K562 (cell line): Measurements from ENCODE around the gene PATL2. TPM values are rescaled to one million over a fixed set of nuclear protein-coding genes. Genes with fewer than 3 reads are reported as not detected.
A peak's percentile ranks its signal among the peaks of the same experiment; 100 is the strongest.

Source experiments
- CBFB ChIP-seq: sonication (generic); formaldehyde crosslinking; IDR thresholded peaks from 2 replicates; pipeline ENCODE4 v1.4.0; 2020; ENCODE audit warnings: mild to moderate bottlenecking, missing genetic modification reagents
- HCFC1 ChIP-seq: IDR thresholded peaks from 2 replicates; pipeline ENCODE4 v1.6.1; 2012; ENCODE audit warnings: low read depth, low read length, improper control_type of control experiment
- L3MBTL2 ChIP-seq: fragments of 450-650 bp; IDR thresholded peaks from 2 replicates; pipeline ENCODE4 v1.6.1; 2016; ENCODE audit warnings: mild to moderate bottlenecking, moderate library complexity
- LEF1 ChIP-seq: fragments of 450-650 bp; IDR thresholded peaks from 2 replicates; pipeline ENCODE4 v1.6.1; 2016; ENCODE audit warnings: mild to moderate bottlenecking
- MTA3 ChIP-seq: fragments of 450-650 bp; formaldehyde crosslinking; IDR thresholded peaks from 2 replicates; pipeline ENCODE4 v1.6.1; 2017; ENCODE audit warnings: mild to moderate bottlenecking, borderline replicate concordance
- PHB ChIP-seq: fragments of 250-450 bp; sonication (Bioruptor Pico); IDR thresholded peaks from 2 replicates; pipeline ENCODE4 v1.5.0; 2021
- RBM22 ChIP-seq: fragments of 200-400 bp; formaldehyde crosslinking; IDR thresholded peaks from 2 replicates; pipeline ENCODE4 v1.6.1; 2018; ENCODE audit warnings: low read length, low read depth; ENCODE audit not compliant: poor library complexity, severe bottlenecking
- WHSC1 ChIP-seq: IDR thresholded peaks from one replicate; pipeline ENCODE4 v1.6.1; 2012; ENCODE audit warnings: low read length, control low read depth, inconsistent platforms
- ZNF24 ChIP-seq: fragments of 450-650 bp; IDR thresholded peaks from 2 replicates; pipeline ENCODE4 v1.6.1; 2016
- ZNF316 ChIP-seq: fragments of 450-650 bp; IDR thresholded peaks from 2 replicates; pipeline ENCODE4 v1.6.1; 2016
- ZNF347 ChIP-seq: fragments of 450-650 bp; formaldehyde crosslinking; IDR thresholded peaks from 2 replicates; pipeline ENCODE4 v1.4.0; 2020; ENCODE audit warnings: low read depth, mild to moderate bottlenecking, moderate library complexity
- ZNF668 ChIP-seq: fragments of 250-450 bp; sonication (Bioruptor Pico); IDR thresholded peaks from 2 replicates; pipeline ENCODE4 v1.8.0; 2022; ENCODE audit warnings: mild to moderate bottlenecking, inconsistent platforms
- polyA plus RNA-seq, 8 experiments: library from polyadenylated mRNA; depleted of rRNA in 4 of 8; stranded (reverse) in 5 of 8; unstranded in 3 of 8; fragments of >200 nt; fragmentation: Nextera tagmentation in 2 of 8; fragmentation: Illumina TruSeq in 1 of 8; extraction: Ambion mirVana in 2 of 8; extraction: Trizol in 1 of 8; gene quantifications; 2 replicates each; pipeline versions ENCODE4 v1.2.1 to v1.2.3, GENCODE V29; 2011 to 2014; ENCODE audit warnings: inconsistent platforms in 1 of 8, missing spikeins in 1 of 8
- total RNA-seq, 7 experiments: library from RNA; depleted of rRNA in 6 of 7; stranded (reverse); fragments of >200 nt in 6 of 7; fragmentation: Illumina TruSeq in 2 of 7; extraction: Trizol in 2 of 7; gene quantifications; 2 replicates each; pipeline versions ENCODE4 v1.2.1 to v1.2.3, GENCODE V29; 2011 to 2021; ENCODE audit warnings: low replicate concordance in 1 of 7
- TF ChIP-seq, protein P1 (sequence below): fragments of 250-450 bp; sonication (Bioruptor Pico); IDR thresholded peaks from 2 replicates; pipeline ENCODE4 v1.4.0; 2020
- TF ChIP-seq, protein P2 (sequence below): IDR thresholded peaks from 3 replicates; pipeline ENCODE4 v1.6.1; 2011; ENCODE audit warnings: borderline replicate concordance, mild to moderate bottlenecking, moderate library complexity; ENCODE audit not compliant: insufficient read length; ENCODE audit errors: extremely low read depth
- TF ChIP-seq, protein P3 (sequence below), 2 experiments: IDR thresholded peaks in 1 of 2; conservative IDR thresholded peaks in 1 of 2; 2 replicates each; pipeline ENCODE4 v1.6.1; 2016; ENCODE audit warnings: low read depth in 2 of 2, mild to moderate bottlenecking in 1 of 2, missing compliant biosample characterization in 1 of 2, missing genetic modification characterization in 1 of 2, moderate library complexity in 1 of 2

PATL2 gene
- total and polyA plus RNA-seq, 9 of the 15 experiments (the other 6 are each of a cell fraction or from before 2014, with no cell fraction given): 0.42 to 1.1 (median 0.86) TPM

DNA sequence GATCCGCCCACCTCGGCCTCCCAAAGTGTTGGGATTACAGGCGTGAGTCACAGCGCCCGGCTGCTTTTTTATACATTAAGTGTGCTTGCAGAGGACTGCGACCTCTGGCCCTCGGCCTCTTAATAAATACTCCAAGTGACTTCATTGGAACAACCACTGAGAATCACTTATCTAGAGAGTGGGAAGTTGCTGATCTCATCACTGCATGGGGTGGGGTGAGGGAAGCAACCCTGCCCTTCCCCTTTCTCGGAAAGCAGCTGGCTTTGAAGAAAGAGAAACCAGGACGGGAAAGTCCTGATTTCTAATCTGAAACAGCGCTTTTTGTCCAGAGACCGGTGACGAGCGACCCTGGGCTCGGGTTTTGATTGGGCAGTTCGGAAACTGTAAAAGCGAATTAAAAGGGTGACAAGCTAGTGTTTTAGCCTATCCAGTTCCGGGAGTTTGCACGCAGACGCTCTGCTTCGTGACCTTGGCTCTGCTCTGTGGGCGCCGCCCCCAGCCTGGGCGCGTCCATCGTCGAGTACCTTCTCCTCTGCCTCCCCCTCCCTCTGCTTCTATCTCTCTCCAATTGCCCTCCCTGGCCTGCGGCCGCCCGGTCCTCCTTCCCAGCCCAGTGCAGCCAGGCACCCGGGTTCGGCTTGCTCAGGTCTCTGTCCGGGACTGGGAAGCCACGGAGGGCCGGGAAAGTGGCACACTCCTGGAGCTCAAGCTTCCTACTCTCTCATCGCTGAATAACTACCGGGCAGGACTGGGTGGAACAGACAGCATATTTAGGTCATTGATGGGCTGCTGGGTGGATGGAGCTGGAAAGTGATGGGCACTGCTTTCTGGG is 17.7 kb upstream of the PATL2 start (continued):
- TF ChIP-seq, protein P1, sequence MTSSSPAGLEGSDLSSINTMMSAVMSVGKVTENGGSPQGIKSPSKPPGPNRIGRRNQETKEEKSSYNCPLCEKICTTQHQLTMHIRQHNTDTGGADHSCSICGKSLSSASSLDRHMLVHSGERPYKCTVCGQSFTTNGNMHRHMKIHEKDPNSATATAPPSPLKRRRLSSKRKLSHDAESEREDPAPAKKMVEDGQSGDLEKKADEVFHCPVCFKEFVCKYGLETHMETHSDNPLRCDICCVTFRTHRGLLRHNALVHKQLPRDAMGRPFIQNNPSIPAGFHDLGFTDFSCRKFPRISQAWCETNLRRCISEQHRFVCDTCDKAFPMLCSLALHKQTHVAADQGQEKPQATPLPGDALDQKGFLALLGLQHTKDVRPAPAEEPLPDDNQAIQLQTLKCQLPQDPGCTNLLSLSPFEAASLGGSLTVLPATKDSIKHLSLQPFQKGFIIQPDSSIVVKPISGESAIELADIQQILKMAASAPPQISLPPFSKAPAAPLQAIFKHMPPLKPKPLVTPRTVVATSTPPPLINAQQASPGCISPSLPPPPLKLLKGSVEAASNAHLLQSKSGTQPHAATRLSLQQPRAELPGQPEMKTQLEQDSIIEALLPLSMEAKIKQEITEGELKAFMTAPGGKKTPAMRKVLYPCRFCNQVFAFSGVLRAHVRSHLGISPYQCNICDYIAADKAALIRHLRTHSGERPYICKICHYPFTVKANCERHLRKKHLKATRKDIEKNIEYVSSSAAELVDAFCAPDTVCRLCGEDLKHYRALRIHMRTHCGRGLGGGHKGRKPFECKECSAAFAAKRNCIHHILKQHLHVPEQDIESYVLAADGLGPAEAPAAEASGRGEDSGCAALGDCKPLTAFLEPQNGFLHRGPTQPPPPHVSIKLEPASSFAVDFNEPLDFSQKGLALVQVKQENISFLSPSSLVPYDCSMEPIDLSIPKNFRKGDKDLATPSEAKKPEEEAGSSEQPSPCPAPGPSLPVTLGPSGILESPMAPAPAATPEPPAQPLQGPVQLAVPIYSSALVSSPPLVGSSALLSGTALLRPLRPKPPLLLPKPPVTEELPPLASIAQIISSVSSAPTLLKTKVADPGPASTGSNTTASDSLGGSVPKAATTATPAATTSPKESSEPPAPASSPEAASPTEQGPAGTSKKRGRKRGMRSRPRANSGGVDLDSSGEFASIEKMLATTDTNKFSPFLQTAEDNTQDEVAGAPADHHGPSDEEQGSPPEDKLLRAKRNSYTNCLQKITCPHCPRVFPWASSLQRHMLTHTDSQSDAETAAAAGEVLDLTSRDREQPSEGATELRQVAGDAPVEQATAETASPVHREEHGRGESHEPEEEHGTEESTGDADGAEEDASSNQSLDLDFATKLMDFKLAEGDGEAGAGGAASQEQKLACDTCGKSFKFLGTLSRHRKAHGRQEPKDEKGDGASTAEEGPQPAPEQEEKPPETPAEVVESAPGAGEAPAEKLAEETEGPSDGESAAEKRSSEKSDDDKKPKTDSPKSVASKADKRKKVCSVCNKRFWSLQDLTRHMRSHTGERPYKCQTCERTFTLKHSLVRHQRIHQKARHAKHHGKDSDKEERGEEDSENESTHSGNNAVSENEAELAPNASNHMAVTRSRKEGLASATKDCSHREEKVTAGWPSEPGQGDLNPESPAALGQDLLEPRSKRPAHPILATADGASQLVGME (CRISPR knock-in tag): 0 out of 2 replicates have a peak, but pooled peaks have one; percentile 68
- no peak for TF ChIP-seq WHSC1
- TF ChIP-seq, protein P2, sequence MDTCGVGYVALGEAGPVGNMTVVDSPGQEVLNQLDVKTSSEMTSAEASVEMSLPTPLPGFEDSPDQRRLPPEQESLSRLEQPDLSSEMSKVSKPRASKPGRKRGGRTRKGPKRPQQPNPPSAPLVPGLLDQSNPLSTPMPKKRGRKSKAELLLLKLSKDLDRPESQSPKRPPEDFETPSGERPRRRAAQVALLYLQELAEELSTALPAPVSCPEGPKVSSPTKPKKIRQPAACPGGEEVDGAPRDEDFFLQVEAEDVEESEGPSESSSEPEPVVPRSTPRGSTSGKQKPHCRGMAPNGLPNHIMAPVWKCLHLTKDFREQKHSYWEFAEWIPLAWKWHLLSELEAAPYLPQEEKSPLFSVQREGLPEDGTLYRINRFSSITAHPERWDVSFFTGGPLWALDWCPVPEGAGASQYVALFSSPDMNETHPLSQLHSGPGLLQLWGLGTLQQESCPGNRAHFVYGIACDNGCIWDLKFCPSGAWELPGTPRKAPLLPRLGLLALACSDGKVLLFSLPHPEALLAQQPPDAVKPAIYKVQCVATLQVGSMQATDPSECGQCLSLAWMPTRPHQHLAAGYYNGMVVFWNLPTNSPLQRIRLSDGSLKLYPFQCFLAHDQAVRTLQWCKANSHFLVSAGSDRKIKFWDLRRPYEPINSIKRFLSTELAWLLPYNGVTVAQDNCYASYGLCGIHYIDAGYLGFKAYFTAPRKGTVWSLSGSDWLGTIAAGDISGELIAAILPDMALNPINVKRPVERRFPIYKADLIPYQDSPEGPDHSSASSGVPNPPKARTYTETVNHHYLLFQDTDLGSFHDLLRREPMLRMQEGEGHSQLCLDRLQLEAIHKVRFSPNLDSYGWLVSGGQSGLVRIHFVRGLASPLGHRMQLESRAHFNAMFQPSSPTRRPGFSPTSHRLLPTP: no peak
- peak; percentile 23; the same call in 1 of the 2 replicates for TF ChIP-seq HCFC1
- peak; percentile 61; the same call in 1 of the 2 replicates for TF ChIP-seq MTA3
- TF ChIP-seq ZNF24: no peak
- TF ChIP-seq RBM22: no peak
- peak; percentile 69 for TF ChIP-seq LEF1
- TF ChIP-seq, protein P3, sequence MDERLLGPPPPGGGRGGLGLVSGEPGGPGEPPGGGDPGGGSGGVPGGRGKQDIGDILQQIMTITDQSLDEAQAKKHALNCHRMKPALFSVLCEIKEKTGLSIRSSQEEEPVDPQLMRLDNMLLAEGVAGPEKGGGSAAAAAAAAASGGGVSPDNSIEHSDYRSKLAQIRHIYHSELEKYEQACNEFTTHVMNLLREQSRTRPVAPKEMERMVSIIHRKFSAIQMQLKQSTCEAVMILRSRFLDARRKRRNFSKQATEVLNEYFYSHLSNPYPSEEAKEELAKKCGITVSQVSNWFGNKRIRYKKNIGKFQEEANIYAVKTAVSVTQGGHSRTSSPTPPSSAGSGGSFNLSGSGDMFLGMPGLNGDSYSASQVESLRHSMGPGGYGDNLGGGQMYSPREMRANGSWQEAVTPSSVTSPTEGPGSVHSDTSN (CRISPR knock-in tag; IDR thresholded peaks at IDR 0.05; ENCODE audit: low read depth): no peak
- TF ChIP-seq, protein P3 (tag; conservative IDR thresholded peaks at IDR 0.05; ENCODE audit: low read depth): peak; percentile 6; the same call in 1 of the 2 replicates
- no peak for TF ChIP-seq ZNF668 (CRISPR knock-in tag)
- TF ChIP-seq L3MBTL2: peak; percentile 71
- TF ChIP-seq CBFB (CRISPR knock-in tag): no peak
- no peak for TF ChIP-seq ZNF347
- no peak for TF ChIP-seq PHB (CRISPR knock-in tag)
- TF ChIP-seq ZNF316: peak; percentile 83
